GM19238 (cell line): ENCODE data around the gene TTC3.

ENCODE experiments used
- DNase-seq: peaks from one replicate; pipeline ENCODE4 v3.0.0; 2011; ENCODE audit warnings: low spot score; ENCODE audit not compliant: insufficient read length

Gene TTC3

GRCh38 chr21:37223804-37224345, 150.8 kb downstream of the TTC3 start:
- no peak for DNase-seq

GRCh38 chr21:37224861-37225839, 152.1 kb downstream of the TTC3 start:
- no peak for DNase-seq

- no peak for DNase-seq
These were observed 153.2 kb downstream of the TTC3 start for GRCh38 chr21:37226041-37226920.

- no peak for DNase-seq
These were observed 154.3 kb downstream of the TTC3 start for GRCh38 chr21:37227071-37228002.

GRCh38 chr21:37228003-37228400, 154.9 kb downstream of the TTC3 start:
- no peak for DNase-seq

GRCh38 chr21:37230632-37231248, 157.7 kb downstream of the TTC3 start:
- no peak for DNase-seq

GRCh38 chr21:37231249-37231645, 158.2 kb downstream of the TTC3 start:
- no peak for DNase-seq

GRCh38 chr21:37231671-37232070, 158.6 kb downstream of the TTC3 start:
- DNase-seq = no peak

- no peak for DNase-seq
These were observed 159.4 kb downstream of the TTC3 start for GRCh38 chr21:37232274-37233018.

- DNase-seq = no peak
These were observed 160.6 kb downstream of the TTC3 start for GRCh38 chr21:37233551-37234146.

GRCh38 chr21:37237346-37237745, 164.3 kb downstream of the TTC3 start:
- DNase-seq = no peak

GRCh38 chr21:37237764-37238163, 164.7 kb downstream of the TTC3 start:
- DNase-seq = no peak

GRCh38 chr21:37240978-37241377, 167.9 kb downstream of the TTC3 start:
- no peak for DNase-seq

GRCh38 chr21:37241426-37241825, 168.4 kb downstream of the TTC3 start:
- DNase-seq = no peak

GRCh38 chr21:37243961-37244360, 170.9 kb downstream of the TTC3 start:
- no peak for DNase-seq

GRCh38 chr21:37244501-37245095, 171.5 kb downstream of the TTC3 start:
- DNase-seq = no peak

GRCh38 chr21:37245151-37245550, 172.1 kb downstream of the TTC3 start:
- DNase-seq = no peak

- no peak for DNase-seq
These were observed 175.2 kb downstream of the TTC3 start for GRCh38 chr21:37248298-37248697.
